Measurements from ENCODE around the gene REV3L. TPM values are rescaled to one million over a fixed set of nuclear protein-coding genes. Genes with fewer than 3 reads are reported as not detected.

REV3L gene
- total RNA-seq, 1 donor from 2014 or later, result 23.0 TPM

- TF ChIP-seq CTCF (IDR thresholded peaks at IDR 0.05; ENCODE audit: insufficient read depth, low read depth, low read length) (no peak), EZH2 (IDR thresholded peaks at IDR 0.05; ENCODE audit: insufficient read depth, low read length) (no peak)
- H3K79me2 ChIP-seq (ENCODE audit: insufficient read depth, low read length), result peaks cover 83% of the 10 kb centered on the region
Measured at GRCh38 chr6:111471958-111472357, 11.1 kb downstream of the REV3L start.

GRCh38 chr6:111471533-111471932, 11.5 kb downstream of the REV3L start:
- Mint-ChIP-seq H3K27me3 (ENCODE audit: low read depth, unreplicated experiment) (no peaks in the 10 kb centered on the region), H3K4me3 (ENCODE audit: unreplicated experiment) (no peak overlapping the region), H3K27ac (ENCODE audit: unreplicated experiment) (no peak overlapping the region), H3K4me1 (ENCODE audit: low read depth, unreplicated experiment) (peaks cover 2% of the 10 kb centered on the region), H3K36me3 (ENCODE audit: low read depth, unreplicated experiment) (no peaks in the 10 kb centered on the region), H3K9me3 (ENCODE audit: unreplicated experiment) (no peaks in the 10 kb centered on the region)
- Histone ChIP-seq H3K9me3 (ENCODE audit: insufficient read depth, low read depth, low read length) (no peaks in the 10 kb centered on the region), H3K79me2 (ENCODE audit: insufficient read depth, low read length) (peaks cover 83% of the 10 kb centered on the region), H3K36me3 (ENCODE audit: insufficient read depth, low read length) (no peaks in the 10 kb centered on the region), H3K9ac (ENCODE audit: low read length) (no peak overlapping the region), H3K4me3 (ENCODE audit: insufficient read depth, low read depth, low read length) (no peak overlapping the region), H3K4me1 (ENCODE audit: insufficient read depth, low read length) (peaks cover 12% of the 10 kb centered on the region), H3K27ac (ENCODE audit: low read depth, low read length) (no peak overlapping the region), H3K27me3 (ENCODE audit: insufficient read depth, low read length) (no peaks in the 10 kb centered on the region), H4K20me1 (ENCODE audit: insufficient read depth, low read length) (peaks cover 16% of the 10 kb centered on the region), H2AFZ (ENCODE audit: low read depth, low read length) (no peak overlapping the region), H3K4me2 (ENCODE audit: low read length) (no peak overlapping the region)
- DNase-seq (ENCODE audit: low read depth) (no peak), FAIRE-seq (no peak)
- no peak for TF ChIP-seq CTCF (IDR thresholded peaks at IDR 0.05; ENCODE audit: insufficient read depth, low read depth, low read length)
- TF ChIP-seq EZH2 (IDR thresholded peaks at IDR 0.05; ENCODE audit: insufficient read depth, low read length), result no peak

More at GRCh38 chr6:111471958-111472357, 11.1 kb downstream of the REV3L start:
- Histone ChIP-seq H2AFZ (ENCODE audit: low read depth, low read length) (no peak overlapping the region), H3K9me3 (ENCODE audit: insufficient read depth, low read depth, low read length) (no peaks in the 10 kb centered on the region), H3K27ac (ENCODE audit: low read depth, low read length) (no peak overlapping the region), H3K27me3 (ENCODE audit: insufficient read depth, low read length) (no peaks in the 10 kb centered on the region), H3K36me3 (ENCODE audit: insufficient read depth, low read length) (no peaks in the 10 kb centered on the region), H3K4me1 (ENCODE audit: insufficient read depth, low read length) (peaks cover 12% of the 10 kb centered on the region), H3K9ac (ENCODE audit: low read length) (no peak overlapping the region), H3K4me2 (ENCODE audit: low read length) (no peak overlapping the region), H4K20me1 (ENCODE audit: insufficient read depth, low read length) (peaks cover 18% of the 10 kb centered on the region), H3K4me3 (ENCODE audit: insufficient read depth, low read depth, low read length) (no peak overlapping the region)
- no peaks in the 10 kb centered on the region for H3K36me3 Mint-ChIP-seq (ENCODE audit: low read depth, unreplicated experiment)
- no peak overlapping the region for H3K27ac Mint-ChIP-seq (ENCODE audit: unreplicated experiment)
- no peaks in the 10 kb centered on the region for H3K27me3 Mint-ChIP-seq (ENCODE audit: low read depth, unreplicated experiment)
- H3K4me3 Mint-ChIP-seq (ENCODE audit: unreplicated experiment), result no peak overlapping the region
- FAIRE-seq, result no peak
- no peak for DNase-seq (ENCODE audit: low read depth)
- peaks cover 3% of the 10 kb centered on the region for H3K4me1 Mint-ChIP-seq (ENCODE audit: low read depth, unreplicated experiment)
- H3K9me3 Mint-ChIP-seq (ENCODE audit: unreplicated experiment), result no peaks in the 10 kb centered on the region

- no peak overlapping the region for H3K9ac ChIP-seq (ENCODE audit: low read length)
- no peak overlapping the region for H3K27ac ChIP-seq (ENCODE audit: low read depth, low read length)
- no peak overlapping the region for H3K4me3 ChIP-seq (ENCODE audit: insufficient read depth, low read depth, low read length)
- TF ChIP-seq CTCF (IDR thresholded peaks at IDR 0.05; ENCODE audit: insufficient read depth, low read depth, low read length) (no peak), EZH2 (IDR thresholded peaks at IDR 0.05; ENCODE audit: insufficient read depth, low read length) (no peak)
- H3K27ac Mint-ChIP-seq (ENCODE audit: unreplicated experiment), result no peak overlapping the region
- no peaks in the 10 kb centered on the region for H3K9me3 Mint-ChIP-seq (ENCODE audit: unreplicated experiment)
- peaks cover 83% of the 10 kb centered on the region for H3K79me2 ChIP-seq (ENCODE audit: insufficient read depth, low read length)
- no peaks in the 10 kb centered on the region for H3K36me3 ChIP-seq (ENCODE audit: insufficient read depth, low read length)
- no peaks in the 10 kb centered on the region for H3K9me3 ChIP-seq (ENCODE audit: insufficient read depth, low read depth, low read length)
- no peaks in the 10 kb centered on the region for H3K27me3 ChIP-seq (ENCODE audit: insufficient read depth, low read length)
- H4K20me1 ChIP-seq (ENCODE audit: insufficient read depth, low read length), result peaks cover 16% of the 10 kb centered on the region
- H3K4me1 Mint-ChIP-seq (ENCODE audit: low read depth, unreplicated experiment), result peaks cover 2% of the 10 kb centered on the region
- peaks cover 12% of the 10 kb centered on the region for H3K4me1 ChIP-seq (ENCODE audit: insufficient read depth, low read length)
- FAIRE-seq (no peak), DNase-seq (ENCODE audit: low read depth) (no peak)
- H3K27me3 Mint-ChIP-seq (ENCODE audit: low read depth, unreplicated experiment), result no peaks in the 10 kb centered on the region
- H3K4me3 Mint-ChIP-seq (ENCODE audit: unreplicated experiment), result no peak overlapping the region
- H2AFZ ChIP-seq (ENCODE audit: low read depth, low read length), result no peak overlapping the region
- H3K36me3 Mint-ChIP-seq (ENCODE audit: low read depth, unreplicated experiment), result no peaks in the 10 kb centered on the region
- no peak overlapping the region for H3K4me2 ChIP-seq (ENCODE audit: low read length)
Measured at GRCh38 chr6:111470991-111471390, 12.0 kb downstream of the REV3L start.
